Stimulated activated CD4-positive, alpha-beta T cell treated with anti-CD3 and anti-CD28 coated beads, TNF-alpha, amount 100 ng/mL, for 48 hours (primary cell): ENCODE measurements around the gene KRTAP4-2.
"Not testable (repeated sequence)": the region's sequence is repeated elsewhere in the genome, so short reads cannot be mapped to it uniquely, and the experiment has no call there.

Experiments used
- DNase-seq, 3 donors: peaks; one replicate each; pipeline ENCODE4 v3.0.0-alpha.2; 2020; ENCODE audit warnings: low read depth in 3 of 3

Gene KRTAP4-2

DNA sequence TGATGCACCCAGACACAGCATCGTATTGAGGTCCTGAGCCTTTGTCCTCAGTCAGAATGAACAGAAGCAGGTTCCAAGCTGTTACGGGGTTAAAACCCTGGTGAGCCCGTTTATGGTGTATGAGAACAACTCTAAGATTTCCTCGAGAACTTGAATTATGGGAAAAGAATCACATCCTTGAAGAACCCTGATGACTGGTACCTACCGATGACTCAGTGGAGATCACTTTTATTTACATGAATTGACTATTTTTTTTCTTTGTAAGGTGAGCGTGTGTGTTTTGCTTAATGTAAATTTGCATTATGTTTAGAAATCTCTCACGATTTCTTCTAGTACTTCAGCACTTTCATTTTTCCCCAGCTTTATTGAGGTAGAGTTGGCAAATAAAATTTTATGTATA is 14.2 kb downstream of the KRTAP4-2 start:
- no peak for DNase-seq

GRCh38 chr17:41160648-41161047 is 17.4 kb downstream of the KRTAP4-2 start, which contains the start of gene KRTAP4-4:
Gene KRTAP4-4, minus strand, starts transcription at chr17:41160748. Its CDS starts 57 bp downstream, at chr17:41160691.
- DNase-seq: no peak

GRCh38 chr17:41160190-41160589 is 17.8 kb downstream of the KRTAP4-2 start:
- DNase-seq: not testable (repeated sequence)

DNA sequence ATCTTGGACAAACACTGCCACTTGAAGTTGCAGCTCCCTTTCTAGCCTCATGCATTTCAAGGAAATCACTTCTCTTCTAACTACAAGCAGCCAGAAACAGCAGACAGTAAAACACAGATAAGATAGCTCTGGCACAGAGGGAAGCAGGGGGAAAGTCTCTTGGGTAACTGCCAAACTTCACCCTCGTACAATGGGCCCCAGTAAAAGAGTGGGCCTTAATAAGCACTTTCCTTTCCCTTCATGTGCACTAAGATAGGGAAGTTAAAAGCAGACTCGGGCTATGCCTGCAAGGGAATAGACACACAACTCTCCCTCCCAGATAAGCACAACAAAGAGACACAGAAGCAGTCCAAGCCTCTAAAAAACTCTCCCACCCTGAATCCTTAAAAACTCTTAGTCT is 24.2 kb downstream of the KRTAP4-2 start:
- DNase-seq: no peak

DNA sequence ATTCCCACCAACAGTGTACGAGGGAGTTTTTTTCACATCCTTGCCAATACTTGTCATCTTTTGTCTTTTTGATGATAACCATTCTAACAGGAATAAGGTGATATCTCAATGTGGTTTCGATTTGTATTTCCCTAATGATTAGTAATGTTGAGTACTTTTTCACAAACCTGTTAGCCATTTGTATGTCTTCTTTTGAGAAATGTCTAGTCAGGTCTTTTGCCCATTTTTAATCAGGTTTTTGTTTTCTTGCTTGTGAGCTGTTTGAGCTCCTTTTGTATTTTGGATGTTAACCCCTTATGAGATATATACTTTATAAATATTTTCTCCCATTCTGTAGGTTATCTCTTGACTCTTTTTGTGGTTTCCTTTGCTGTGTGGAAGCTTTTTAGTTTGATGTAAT is 26.5 kb downstream of the KRTAP4-2 start:
- DNase-seq: no peak

- no peak for DNase-seq
Measured at GRCh38 chr17:41150026-41150425, 28.0 kb downstream of the KRTAP4-2 start.

DNA sequence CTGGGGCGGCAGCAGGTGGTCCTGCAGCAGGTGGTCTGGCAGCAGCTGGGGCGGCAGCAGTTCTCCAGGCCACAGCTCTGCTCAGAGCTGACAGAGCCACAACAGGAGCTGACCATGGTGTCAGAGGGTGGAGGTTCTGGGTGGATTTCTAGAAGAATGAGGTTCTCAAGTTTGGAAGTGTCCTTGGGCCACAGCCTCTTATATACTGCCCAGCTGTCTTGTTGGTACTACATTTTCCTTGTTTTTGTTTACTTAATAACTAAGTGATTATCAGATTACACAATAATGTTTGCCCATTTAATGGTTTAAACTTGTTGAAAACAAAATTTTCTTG is 28.4 kb downstream of the KRTAP4-2 start, which contains the start of gene KRTAP4-5:
KRTAP4-5 (minus strand) TSS at position 174 of the 334 bp plus-strand sequence; CDS start at position 116, 58 bp downstream.
- DNase-seq: no peak

- DNase-seq: not testable (repeated sequence)
Measured at GRCh38 chr17:41148971-41149651, 28.9 kb downstream of the KRTAP4-2 start.

DNA sequence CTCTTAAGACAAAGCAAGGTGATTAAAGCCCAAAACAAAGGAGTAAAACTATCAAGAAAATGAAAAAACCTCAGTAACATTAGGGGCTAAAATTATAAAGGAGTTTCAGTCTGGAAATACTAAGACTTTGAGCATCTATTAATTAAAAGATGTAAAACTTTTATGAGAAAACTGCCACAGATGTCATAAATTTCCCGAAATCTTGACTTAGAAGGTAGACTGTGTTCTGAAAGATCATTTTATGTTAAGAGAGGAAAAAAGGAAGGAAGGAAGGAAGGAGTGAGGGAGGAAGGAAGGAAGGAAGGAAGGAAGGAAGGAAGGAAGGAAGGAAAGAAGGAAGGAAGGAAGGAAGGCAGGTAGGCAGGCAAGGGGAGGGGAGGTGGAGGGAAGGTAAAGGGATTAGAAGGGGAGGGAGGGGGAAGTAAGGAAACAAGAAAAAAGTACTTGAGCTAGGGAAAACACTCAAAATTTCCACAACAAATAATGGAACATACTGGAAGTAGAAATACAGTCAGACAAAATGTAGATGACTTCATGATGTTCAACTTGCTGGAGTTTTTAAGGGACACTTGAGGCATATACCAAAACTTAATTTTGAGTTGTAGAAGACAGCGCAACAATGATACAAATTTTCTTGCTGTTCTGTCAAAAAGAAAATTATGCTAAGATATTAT is 30.4 kb downstream of the KRTAP4-2 start:
- no peak for DNase-seq

GRCh38 chr17:41145261-41145660 is 32.8 kb downstream of the KRTAP4-2 start:
- DNase-seq: no peak

DNA sequence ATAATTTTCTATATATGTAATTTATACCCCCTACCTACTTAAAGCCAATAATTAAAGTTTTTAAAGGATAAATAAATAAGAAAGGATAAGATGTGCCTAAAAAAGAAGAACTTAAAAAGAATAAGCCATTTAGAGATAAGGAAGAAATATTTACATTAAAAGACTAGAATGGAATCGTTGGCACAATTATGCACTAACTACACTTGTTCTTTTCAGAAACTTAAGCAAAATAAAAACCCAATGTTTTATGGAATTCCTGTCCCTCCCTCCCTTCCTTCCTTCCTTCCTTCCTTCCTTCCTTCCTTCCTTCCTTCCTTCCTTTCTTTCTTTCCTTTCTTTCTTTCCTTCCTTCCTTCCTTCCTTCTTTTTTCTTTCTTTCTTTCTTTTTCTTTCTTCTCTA is 33.2 kb downstream of the KRTAP4-2 start:
- no peak for DNase-seq

GRCh38 chr17:41141361-41141760 is 36.7 kb downstream of the KRTAP4-2 start:
- no peak for DNase-seq

DNA sequence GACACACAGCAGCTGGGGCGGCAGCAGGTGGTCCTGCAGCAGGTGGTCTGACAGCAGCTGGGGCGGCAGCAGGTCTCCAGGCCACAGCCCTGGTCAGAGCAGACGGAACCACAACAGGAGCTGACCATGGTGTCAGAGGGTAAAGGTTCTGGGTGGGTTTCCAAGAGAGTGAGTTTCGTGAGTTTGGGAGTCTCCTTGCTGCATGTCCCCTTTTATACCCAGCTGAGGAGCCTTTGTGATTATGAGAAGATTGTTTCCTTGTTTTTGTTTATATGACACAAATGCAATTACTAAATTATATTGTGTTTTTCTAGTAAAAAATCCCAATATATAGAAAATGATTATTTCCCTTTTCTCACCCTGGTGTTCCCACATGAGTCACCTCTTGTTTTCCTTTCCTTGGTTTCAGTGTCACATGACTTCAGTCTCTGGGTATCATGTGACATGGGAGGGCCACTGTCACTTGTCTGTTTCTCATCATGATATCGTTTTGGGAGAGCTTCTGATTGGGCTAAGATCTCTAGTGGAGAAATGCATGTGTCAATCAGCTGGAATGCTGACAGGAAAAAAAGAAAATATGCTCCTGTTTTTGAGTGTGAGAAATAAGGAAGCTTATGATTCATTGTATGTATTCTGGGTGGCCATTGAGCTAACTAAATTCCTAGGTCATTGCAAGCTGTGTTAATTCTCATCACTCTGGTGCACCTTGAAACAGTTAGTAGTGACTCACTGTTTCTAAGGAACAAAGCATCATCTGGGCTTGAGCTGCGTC is 37.5 kb downstream of the KRTAP4-2 start, which contains the start of gene KRTAP4-6:
KRTAP4-6 (minus strand) TSS at position 185 of the 772 bp plus-strand sequence; CDS start at position 128, 57 bp downstream.
- no peak for DNase-seq

DNA sequence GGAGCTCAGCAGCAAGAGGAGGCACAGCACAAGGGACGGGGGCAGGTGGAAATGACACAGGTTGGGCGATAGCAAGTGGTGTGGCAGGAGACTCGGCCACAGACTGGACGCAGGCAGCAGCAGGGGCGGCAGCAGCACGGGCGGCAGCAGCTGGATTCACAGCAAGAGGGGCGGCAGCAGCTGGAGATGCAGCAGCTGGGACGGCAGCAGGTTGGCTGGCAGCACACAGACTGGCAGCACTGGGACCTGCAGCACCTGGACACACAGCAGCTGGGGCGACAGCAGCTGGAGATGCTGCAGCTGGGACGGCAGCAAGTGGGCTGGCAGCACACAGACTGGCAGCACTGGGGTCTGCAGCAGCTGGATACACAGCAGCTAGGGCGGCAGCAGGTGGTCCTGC is 38.2 kb downstream of the KRTAP4-2 start:
- not testable (repeated sequence) for DNase-seq

DNA sequence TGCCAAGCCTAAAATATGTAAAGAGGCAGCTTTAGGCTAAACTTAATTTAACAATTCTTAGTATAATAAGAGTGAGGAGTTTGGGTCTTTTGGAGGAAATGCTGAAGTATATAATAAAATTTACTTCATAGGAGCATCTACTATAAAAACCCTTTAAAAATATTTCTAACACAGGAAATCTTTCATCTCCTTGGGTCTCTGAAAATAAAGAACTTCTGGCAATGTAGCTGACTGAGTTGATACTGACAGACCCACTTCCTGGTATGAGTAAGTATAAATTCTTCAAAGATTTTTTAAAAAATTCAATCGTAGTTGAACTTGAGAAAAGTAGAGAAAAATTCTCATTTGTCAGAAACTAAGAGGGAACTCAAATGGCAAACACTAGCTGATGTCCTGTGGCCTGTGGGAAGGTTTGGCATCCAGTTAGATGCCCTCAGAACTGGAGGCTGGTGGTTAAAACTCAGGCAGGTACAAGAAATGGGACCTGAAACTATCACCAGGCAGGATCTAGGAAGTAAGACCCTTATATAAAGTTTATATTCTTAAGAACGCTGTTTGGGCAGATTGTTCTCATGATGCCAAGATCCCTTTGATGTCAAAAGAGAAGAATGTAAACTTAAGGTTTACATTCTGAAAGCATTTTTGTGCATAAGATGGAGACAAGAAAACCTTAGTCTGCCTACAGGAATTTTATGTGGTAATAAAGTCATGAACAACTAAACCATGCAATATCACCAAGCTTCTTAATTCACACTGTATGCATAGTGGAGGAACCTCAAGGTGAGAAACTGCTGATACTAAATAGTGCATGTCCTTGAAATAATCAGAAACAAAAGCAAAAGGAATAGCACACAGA is 43.9 kb downstream of the KRTAP4-2 start:
- no peak for DNase-seq

- DNase-seq: no peak
Measured at GRCh38 chr17:41131979-41132378, 46.0 kb downstream of the KRTAP4-2 start.
